Lower leg skin (tissue), 4 donors: ENCODE measurements around the gene CA10. TPM values are rescaled to one million over a fixed set of nuclear protein-coding genes. Genes with fewer than 3 reads are reported as not detected.

ENCODE experiments used
- DNase-seq, 2 donors: peaks; one replicate each; pipeline ENCODE4 v3.0.0-alpha.2; 2019; ENCODE audit warnings: low spot score in 2 of 2
- H3K4me3 ChIP-seq: fragments of 200-600 bp; sonication (generic); 2 replicates; pipeline ENCODE4 v1.5.1; 2017; ENCODE audit warnings: mild to moderate bottlenecking, low read depth; ENCODE audit not compliant: poor library complexity, severe bottlenecking
- CTCF ChIP-seq, 3 donors: fragments of 450-650 bp; IDR thresholded peaks; one replicate each; pipeline ENCODE4 v1.5.1; 2016; ENCODE audit warnings: antibody characterized with exemption in 3 of 3, mild to moderate bottlenecking in 3 of 3, moderate library complexity in 2 of 3
- POLR2A ChIP-seq, 2 donors: fragments of 450-650 bp; IDR thresholded peaks; one replicate each; pipeline ENCODE4 v1.6.1; 2016 to 2017; ENCODE audit warnings: antibody characterized with exemption in 2 of 2, mild to moderate bottlenecking in 1 of 2, moderate library complexity in 1 of 2
- WGBS, 2 donors: methylation state at CpG; one replicate each; pipeline ENCODE4 v1.1.5; 2018; 5-methylcytosine and 5-hydroxymethylcytosine counted together
- intact Hi-C: fragments of 100-400 bp; cut with DNase I; formaldehyde crosslinking; loops from one replicate; pipeline ENCODE4 v1.15.0; 2023; ENCODE audit warnings: low total_unique reads
- total RNA-seq, 4 donors: library from RNA; depleted of rRNA; stranded (reverse); fragments of >200 nt; gene quantifications; one replicate each; pipeline ENCODE4 v1.1.0, GENCODE V29; 2016

CA10 gene
- total RNA-seq, 4 donors from 2014 or later = not detected

GRCh38 chr17:52143542-52143941 lies 15.0 kb downstream of the CA10 start:
- intact Hi-C loops = no loop called here
- 27 to 28% methylated on average over 1 of the region's 1 CpG for WGBS, 2 donors
- DNase-seq = no peak
- TF ChIP-seq CTCF (IDR thresholded peaks at IDR 0.05) (no peak), POLR2A (IDR thresholded peaks at IDR 0.05) (no peak)
- no peak overlapping the region for H3K4me3 ChIP-seq

- DNase-seq = no peak
- intact Hi-C loops = no loop called here
- 84 to 88% methylated on average over 3 of the region's 3 CpGs for WGBS, 2 donors
- H3K4me3 ChIP-seq = no peak overlapping the region
- TF ChIP-seq POLR2A (IDR thresholded peaks at IDR 0.05) (no peak), CTCF (IDR thresholded peaks at IDR 0.05) (no peak)
Observed at GRCh38 chr17:52140601-52141000, 17.9 kb downstream of the CA10 start.

GRCh38 chr17:52138752-52139151 lies 19.8 kb downstream of the CA10 start:
- intact Hi-C loops = loop anchor here (10.0 kb wide), 1 partner anchor 56 kb away; no protein-coding TSS in a partner anchor
- TF ChIP-seq CTCF (IDR thresholded peaks at IDR 0.05) = no peak
- TF ChIP-seq POLR2A (IDR thresholded peaks at IDR 0.05) = no peak
- no peak overlapping the region for H3K4me3 ChIP-seq
- no peak for DNase-seq
- WGBS, 2 donors = 86 to 90% methylated on average over 4 of the region's 4 CpGs

GRCh38 chr17:52138350-52138749 lies 20.2 kb downstream of the CA10 start:
- no peak overlapping the region for H3K4me3 ChIP-seq
- TF ChIP-seq POLR2A (IDR thresholded peaks at IDR 0.05) (no peak), CTCF (IDR thresholded peaks at IDR 0.05) (no peak)
- DNase-seq = no peak
- intact Hi-C loops = loop anchor here (10.0 kb wide), 1 partner anchor 56 kb away; no protein-coding TSS in a partner anchor

GRCh38 chr17:52136166-52136565 lies 22.3 kb downstream of the CA10 start:
- H3K4me3 ChIP-seq = no peak overlapping the region
- WGBS, 2 donors = 19 to 39% methylated on average over 5 to 6 of the region's 6 CpGs
- intact Hi-C loops = loop anchor here (10.0 kb wide), 1 partner anchor 59 kb away; no protein-coding TSS in a partner anchor
- peak in 1 of 2 donors; percentile 43 for DNase-seq
- TF ChIP-seq POLR2A (IDR thresholded peaks at IDR 0.05) (no peak), CTCF (IDR thresholded peaks at IDR 0.05) (no peak)

GRCh38 chr17:52134641-52135040 lies 23.9 kb downstream of the CA10 start:
- intact Hi-C loops = loop anchor here (10.0 kb wide), 1 partner anchor 60 kb away; no protein-coding TSS in a partner anchor
- WGBS, 2 donors = 40 to 72% methylated on average over 1 of the region's 1 CpG
- no peak overlapping the region for H3K4me3 ChIP-seq

More at GRCh38 chr17:52134641-52135040, 23.9 kb downstream of the CA10 start:
- DNase-seq = peak in 1 of 2 donors; percentile 58
- TF ChIP-seq CTCF (IDR thresholded peaks at IDR 0.05) (no peak), POLR2A (IDR thresholded peaks at IDR 0.05) (no peak)
